ENCODE results near the gene PCDHGA1.

Gene PCDHGA1

DNA sequence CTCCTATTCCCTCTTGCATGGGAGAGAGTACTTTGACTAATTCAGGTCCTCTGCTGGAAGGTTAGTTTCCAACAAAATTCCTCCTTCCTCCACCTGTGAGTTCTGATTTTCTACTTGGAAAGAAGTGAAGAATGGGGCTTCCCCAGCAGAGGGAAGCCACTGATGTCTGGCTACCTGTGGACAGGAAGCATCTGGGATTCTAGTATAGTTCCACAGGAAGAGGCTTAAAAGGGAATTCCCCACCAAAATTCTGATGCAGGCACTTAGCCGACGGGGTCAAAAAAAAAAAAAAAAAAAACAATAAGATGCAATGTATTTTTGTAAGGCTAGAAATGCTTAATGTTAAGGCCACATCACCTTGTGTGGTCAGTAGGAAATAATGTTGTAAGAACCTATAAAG is 192.0 kb downstream of the PCDHGA1 start:
- no peak overlapping the region for H3K4me3 ChIP-seq (ENCODE audit: low read depth, low read length)
- TF ChIP-seq CTCF (IDR thresholded peaks at IDR 0.05; ENCODE audit: borderline replicate concordance, insufficient read depth, low read depth, low read length) = no peak

DNA sequence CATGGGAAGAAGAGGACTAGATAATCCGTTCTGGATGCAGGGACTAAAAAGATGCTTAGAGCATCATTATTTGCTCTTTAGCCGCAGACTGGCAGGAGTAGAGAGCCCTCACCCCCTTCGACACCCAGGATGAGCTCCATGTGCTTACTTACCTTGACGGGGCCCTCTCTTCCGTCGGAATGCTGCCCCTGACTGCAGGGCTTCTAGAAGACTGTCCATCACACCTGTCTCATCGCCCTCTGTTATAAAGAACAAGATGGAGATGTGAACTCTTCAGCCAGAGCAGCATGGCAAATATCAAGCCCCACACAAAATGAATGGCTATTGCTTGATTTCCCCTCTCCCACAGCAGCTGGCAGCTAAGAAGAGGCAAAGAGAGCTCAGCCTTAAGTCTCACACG is 193.7 kb downstream of the PCDHGA1 start:
- no peak overlapping the region for H3K4me3 ChIP-seq (ENCODE audit: low read depth, low read length)

DNA sequence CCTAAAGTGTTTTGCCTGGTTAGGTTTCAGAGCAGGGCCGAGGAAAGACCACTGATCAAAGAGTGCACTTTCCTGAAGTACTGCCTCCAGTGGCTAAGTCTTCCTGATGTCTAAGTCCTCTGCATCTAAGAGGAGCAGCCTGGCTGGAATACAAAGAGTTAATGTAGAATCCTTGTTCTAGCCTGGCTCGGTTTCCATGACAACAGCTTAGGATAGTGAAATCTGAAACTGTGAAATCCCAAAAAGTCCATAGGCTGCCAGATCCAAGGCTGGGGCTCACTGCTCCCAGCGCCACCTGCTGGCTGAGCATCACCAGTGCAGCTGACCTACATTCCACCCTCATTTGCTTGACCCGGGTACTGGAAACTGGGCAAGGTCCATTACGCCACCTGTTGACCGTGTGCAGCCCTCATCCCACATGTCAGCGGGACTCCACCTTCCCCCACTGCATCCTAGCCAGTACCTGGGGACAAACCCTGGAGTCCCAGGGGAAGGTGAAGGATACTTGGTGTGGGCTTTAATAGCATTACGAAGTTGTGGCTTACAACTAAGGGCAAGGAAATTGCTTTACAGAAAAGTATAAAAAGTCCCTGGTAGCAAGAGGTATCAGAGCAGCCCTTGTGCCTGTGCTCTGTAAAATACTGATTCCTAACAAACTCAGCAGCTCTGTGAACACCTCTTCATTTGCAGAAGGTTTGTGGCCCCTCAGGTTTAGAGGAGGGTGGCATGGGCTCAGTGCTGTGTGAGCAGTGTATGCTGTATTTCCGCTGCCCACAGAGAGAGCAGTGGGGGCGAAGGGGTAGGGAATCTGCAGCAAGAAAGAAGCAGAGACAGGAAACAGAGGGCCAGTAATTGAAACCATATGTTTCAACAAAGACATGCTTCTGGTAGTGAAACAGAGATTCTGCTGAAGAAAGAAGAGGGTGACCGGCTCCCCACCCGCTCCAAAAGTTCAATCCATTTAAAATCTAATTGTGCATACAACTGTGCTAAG is 194.6 kb downstream of the PCDHGA1 start:
- TF ChIP-seq CTCF (IDR thresholded peaks at IDR 0.05; ENCODE audit: borderline replicate concordance, insufficient read depth, low read depth, low read length) = peak; percentile 99
- no peak overlapping the region for H3K4me3 ChIP-seq (ENCODE audit: low read depth, low read length)

More for the DNA sequence above, 193.7 kb downstream of the PCDHGA1 start:
- no peak for TF ChIP-seq CTCF (IDR thresholded peaks at IDR 0.05; ENCODE audit: borderline replicate concordance, insufficient read depth, low read depth, low read length)

DNA sequence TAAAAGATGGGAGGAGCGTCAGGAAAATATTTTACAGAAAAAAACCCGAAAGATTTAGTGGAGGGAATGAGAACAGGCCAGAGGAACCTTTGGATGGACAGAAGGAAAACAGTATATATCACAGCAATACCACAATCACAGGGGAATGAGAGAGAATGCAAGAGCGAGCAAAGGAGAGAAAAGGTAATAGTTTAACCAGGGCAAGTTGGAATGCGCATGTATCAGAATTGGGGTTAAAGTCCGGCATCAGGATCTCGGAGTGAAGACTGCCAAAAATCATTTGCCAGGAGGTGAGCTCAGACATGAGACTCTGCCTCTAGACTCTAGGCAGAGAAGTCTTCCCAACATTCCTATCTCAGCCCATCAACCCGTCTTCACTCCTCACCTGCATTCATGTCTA is 195.3 kb downstream of the PCDHGA1 start:
- no peak for TF ChIP-seq CTCF (IDR thresholded peaks at IDR 0.05; ENCODE audit: borderline replicate concordance, insufficient read depth, low read depth, low read length)
- H3K4me3 ChIP-seq (ENCODE audit: low read depth, low read length) = no peak overlapping the region

GRCh38 chr5:141527426-141527825 is 197.1 kb downstream of the PCDHGA1 start:
- no peak overlapping the region for H3K4me3 ChIP-seq (ENCODE audit: low read depth, low read length)
- TF ChIP-seq CTCF (IDR thresholded peaks at IDR 0.05; ENCODE audit: borderline replicate concordance, insufficient read depth, low read depth, low read length) = no peak

DNA sequence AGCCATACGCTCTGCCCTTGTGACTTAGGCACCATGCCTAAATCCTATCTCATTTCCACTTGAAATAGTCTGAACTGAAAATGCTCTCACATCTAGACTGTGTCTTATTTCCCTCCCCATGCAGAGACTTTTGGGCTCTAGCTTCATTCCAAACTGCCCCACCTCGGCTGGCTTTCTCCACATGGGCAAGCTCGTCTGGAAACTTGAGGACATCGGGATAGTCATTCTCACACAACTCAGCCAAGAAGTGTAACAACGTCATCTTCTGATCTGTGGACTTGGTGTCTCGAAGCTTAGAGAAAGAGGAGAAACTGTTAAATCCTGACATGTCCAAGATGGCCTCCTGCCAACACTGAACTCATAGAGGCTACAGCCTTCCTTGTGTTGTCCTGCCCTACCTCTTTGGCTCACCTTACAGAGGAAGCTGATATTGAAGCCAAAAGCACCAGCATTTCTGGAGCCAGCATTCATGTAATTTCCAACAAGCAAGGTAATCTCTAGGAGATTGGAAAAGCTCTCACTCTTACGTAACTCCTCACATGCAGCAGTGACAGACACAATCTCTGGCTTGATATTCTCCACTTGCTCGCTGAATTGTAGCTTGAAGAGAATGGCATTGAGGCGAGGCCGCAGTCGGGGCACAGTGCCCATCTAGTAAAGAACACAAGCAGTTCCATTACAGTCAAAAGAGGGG is 198.1 kb downstream of the PCDHGA1 start:
- TF ChIP-seq CTCF (IDR thresholded peaks at IDR 0.05; ENCODE audit: borderline replicate concordance, insufficient read depth, low read depth, low read length) = no peak
- no peak overlapping the region for H3K4me3 ChIP-seq (ENCODE audit: low read depth, low read length)

All from GM12875 (cell line).